Measurements from ENCODE around the gene EIF4EBP2. TPM values are rescaled to one million over a fixed set of nuclear protein-coding genes. Genes with fewer than 3 reads are reported as not detected.

Gene EIF4EBP2
- total and polyA plus RNA-seq, 11 donors = 20.6 to 150 (median 85.8) TPM

- peaks cover 4 to 56% (median 41%) of the 10 kb centered on the region in 12 donors for H3K4me1 ChIP-seq
- DNase-seq (peak in 4 of 5 donors; percentile 61 to 75 (median 70)), ATAC-seq (peak; percentile 28 to 74 (median 49))
- no peaks in the 10 kb centered on the region for H3K27me3 ChIP-seq
- TF ChIP-seq CTCF (IDR thresholded peaks at IDR 0.05) (no peak), POLR2A (IDR thresholded peaks at IDR 0.05) (no peak)
- no peaks in the 10 kb centered on the region for H3K9me3 ChIP-seq
- H3K4me3 ChIP-seq = peak overlapping the region in 5 of 12 donors; percentile 3 to 41 (median 25)
- intact Hi-C loops (cut with DNase I) = no loop called here
- 48 to 82% (median 52%) methylated on average over 1 to 4 of the region's 4 CpGs for WGBS, 4 donors
- peak overlapping the region; percentile 29 to 95 (median 84) for H3K27ac ChIP-seq
- H3K36me3 ChIP-seq = peaks cover 0 to 29% (median 23%) of the 10 kb centered on the region in 9 donors
These were observed 28.2 kb downstream of the EIF4EBP2 start for GRCh38 chr10:70432101-70432500.

GRCh38 chr10:70432561-70433263 is 28.8 kb downstream of the EIF4EBP2 start:
- WGBS, 4 donors = 50 to 63% (median 56%) methylated on average over 6 of the region's 6 CpGs
- intact Hi-C loops (cut with DNase I) = no loop called here
- Histone ChIP-seq H3K27ac (peak overlapping the region; percentile 12 to 95 (median 84)), H3K4me1 (peaks cover 4 to 56% (median 41%) of the 10 kb centered on the region in 12 donors), H3K4me3 (peak overlapping the region in 7 of 12 donors; percentile 3 to 41 (median 25)), H3K27me3 (no peaks in the 10 kb centered on the region), H3K9me3 (no peaks in the 10 kb centered on the region), H3K36me3 (peaks cover 0 to 23% (median 16%) of the 10 kb centered on the region in 9 donors)
- ATAC-seq = no peak
- TF ChIP-seq CTCF (IDR thresholded peaks at IDR 0.05) (no peak), POLR2A (IDR thresholded peaks at IDR 0.05) (no peak)
- no peak for DNase-seq

GRCh38 chr10:70433581-70434280 is 29.8 kb downstream of the EIF4EBP2 start:
- H3K4me3 ChIP-seq = no peak overlapping the region
- peak in 1 of 4 donors; percentile 9 for ATAC-seq

More at GRCh38 chr10:70433581-70434280, 29.8 kb downstream of the EIF4EBP2 start:
- TF ChIP-seq CTCF (IDR thresholded peaks at IDR 0.05) = no peak
- no peak for TF ChIP-seq POLR2A (IDR thresholded peaks at IDR 0.05)
- peak in 2 of 5 donors; percentile 48 to 62 for DNase-seq
- H3K9me3 ChIP-seq = no peaks in the 10 kb centered on the region
- H3K27me3 ChIP-seq = no peaks in the 10 kb centered on the region
- H3K4me1 ChIP-seq = peaks cover 4 to 56% (median 41%) of the 10 kb centered on the region in 12 donors
- intact Hi-C loops (cut with DNase I) = no loop called here
- H3K27ac ChIP-seq = peak overlapping the region; percentile 18 to 95 (median 82)
- peaks cover 0 to 13% (median 9%) of the 10 kb centered on the region in 9 donors for H3K36me3 ChIP-seq
- 61 to 70% (median 68%) methylated on average over 9 of the region's 9 CpGs for whole genome bisulfite sequencing, 4 donors
